ENCODE results near the gene MYPOP. TPM values are rescaled to one million over a fixed set of nuclear protein-coding genes. Genes with fewer than 3 reads are reported as not detected.
A peak's percentile ranks its signal among the peaks of the same experiment; 100 is the strongest.

The MYPOP gene
- total and polyA plus RNA-seq, 10 of the 15 experiments (the other 5 are each of a cell fraction or from before 2014, with no cell fraction given) = 0.47 to 9.4 (median 1.4) TPM

GRCh38 chr19:45905011-45905410 lies 2.6 kb upstream of the MYPOP start (continued):
- no peak for TF ChIP-seq RELB (IDR thresholded peaks at IDR 0.05; ENCODE audit: low read depth)
- TF ChIP-seq POLR2A (IDR thresholded peaks at IDR 0.05; ENCODE audit: low read depth, low read length) = no peak
- TF ChIP-seq RAD21 (IDR thresholded peaks at IDR 0.05; ENCODE audit: insufficient read depth, low read depth, low read length) = no peak
- no peak for TF ChIP-seq STAT3 (IDR thresholded peaks at IDR 0.05; ENCODE audit: low read depth, low read length)
- no peak for TF ChIP-seq SMARCA5 (IDR thresholded peaks at IDR 0.05)
- TF ChIP-seq TCF12 (IDR thresholded peaks at IDR 0.05; ENCODE audit: low read depth, low read length) = no peak
- TF ChIP-seq KAT2A (conservative IDR thresholded peaks at IDR 0.05; ENCODE audit: control insufficient read depth, low read depth, low read length) = no peak
- no peak for TF ChIP-seq FOS (IDR thresholded peaks at IDR 0.05; ENCODE audit: borderline replicate concordance, extremely low read depth, insufficient read length)

- WGBS (ENCODE audit: insufficient coverage, insufficient replicate concordance, low lambda C conversion rate, missing lambda C conversion rate) = 11% methylated on average over 63 of the region's 73 CpGs
- in situ Hi-C loops (cut with MboI) (no loop called here), intact Hi-C loops (cut with micrococcal nuclease; ENCODE audit: unreplicated experiment) (loop anchor here (5.0 kb wide), 1 partner anchor 86 kb away; the partner anchor contains the start of gene RSPH6A)
- BruUV-seq (replicated peaks) = TSS peak; percentile 78
- Histone ChIP-seq H3K4me1 (ENCODE audit: control insufficient read depth, insufficient read depth, low read length) (peaks cover 10% of the 10 kb centered on the region), H3K9me3 (replicated peaks; ENCODE audit: control insufficient read depth, insufficient read depth, low read length) (no peaks in the 10 kb centered on the region), H3K27ac (ENCODE audit: control insufficient read depth, insufficient read depth) (peak overlapping the region; percentile 27; the same call in 1 of the 2 replicates), H3K36me3 (ENCODE audit: control insufficient read depth in 2 of 2, insufficient read depth in 2 of 2, low read length in 1 of 2) (no peaks in the 10 kb centered on the region; a peak in 1 of 4 replicates), H3K79me2 (ENCODE audit: control insufficient read depth, insufficient read depth, low read length) (peaks cover 8% of the 10 kb centered on the region), H3K9ac (ENCODE audit: control insufficient read depth, insufficient read depth, low read length) (peak overlapping the region; percentile 24; the same call in 1 of the 2 replicates), H2AFZ (ENCODE audit: control insufficient read depth, low read depth, low read length) (peak overlapping the region; percentile 95), H4K20me1 (ENCODE audit: control insufficient read depth, insufficient read depth) (no peaks in the 10 kb centered on the region), H3K4me2 (ENCODE audit: control insufficient read depth, insufficient read depth) (peak overlapping the region; percentile 90), H3K4me3 (peak overlapping the region; percentile 98), H3K27me3 (replicated peaks in 1 of 2; ENCODE audit: control insufficient read depth in 2 of 2, insufficient read depth in 2 of 2, low read length in 1 of 2) (no peaks in the 10 kb centered on the region)
- ATAC-seq (peak; percentile 92), FAIRE-seq (peak; percentile 98), DNase-seq (ENCODE audit: low read depth, low spot score) (peak; percentile 96)
- SMC1A ChIA-PET (ENCODE audit: uncharacterized antibody, unreplicated experiment) = interaction anchor here (0.6 to 1.9 kb wide), 7 partner anchors 14 to 92 kb away, joined by 3 to 9 read pairs (median 4); partner anchors contain the start of genes CCDC61, IRF2BP1 and SYMPK
- POLR2A ChIA-PET = interaction anchor here (0.6 to 3.7 kb wide), 13 partner anchors 10 to 937 kb away, joined by 3 to 23 read pairs (median 6); partner anchors contain the start of genes CCDC61, FOXA3, IRF2BP1 and SIX5
- CTCF ChIA-PET = interaction anchor here (0.6 to 3.6 kb wide), 11 partner anchors 15 to 172 kb away, joined by 3 to 28 read pairs (median 4); partner anchors contain the start of genes FBXO46, FOXA3, IRF2BP1 and SIX5
- RAD21 ChIA-PET (ENCODE audit: unreplicated experiment) = interaction anchor here (1.1 to 2.3 kb wide), 7 partner anchors 11 to 133 kb away, joined by 4 to 26 read pairs (median 11); partner anchors contain the start of genes FOXA3, IRF2BP1, SIX5 and SYMPK
- peak; percentile 61 for TF ChIP-seq SP1 (IDR thresholded peaks at IDR 0.05; ENCODE audit: low read depth, low read length)
- peak; percentile 100 for TF ChIP-seq IKZF1 (conservative IDR thresholded peaks at IDR 0.05)
- 0 out of 2 replicates have a peak, but pooled peaks have one; percentile 8 for TF ChIP-seq SMC3 (IDR thresholded peaks at IDR 0.05; ENCODE audit: borderline replicate concordance, low read length)
- TF ChIP-seq E2F8 (IDR thresholded peaks at IDR 0.05; ENCODE audit: low read depth, partially characterized antibody) = no peak
- TF ChIP-seq ZNF207 (IDR thresholded peaks at IDR 0.05; ENCODE audit: borderline replicate concordance) = 0 out of 2 replicates have a peak, but pooled peaks have one; percentile 30
- no peak for TF ChIP-seq ETV6 (conservative IDR thresholded peaks at IDR 0.05 in 1 of 2, IDR thresholded peaks at IDR 0.05 in 1 of 2; ENCODE audit: borderline replicate concordance in 1 of 2, low read depth in 1 of 2)
- TF ChIP-seq KLF5 (IDR thresholded peaks at IDR 0.05; ENCODE audit: partially characterized antibody) = peak; percentile 36
Observed at GRCh38 chr19:45902651-45903625, 525 bp upstream of the MYPOP start.

Data from GM12878 (cell line).